Stomach (tissue), 9 donors: ENCODE measurements around the gene LRFN2. TPM values are rescaled to one million over a fixed set of nuclear protein-coding genes. Genes with fewer than 3 reads are reported as not detected.

Experiments used
- DNase-seq, 2 donors: peaks; one replicate each; pipeline versions ENCODE4 v3.0.0 to v3.0.0-alpha.2; 2013 to 2019
- H3K27ac ChIP-seq, 5 donors: fragments of 200-600 bp in 4 of 5; sonication (generic) in 4 of 5; one replicate each; pipeline ENCODE4 v1.5.1; 2013 to 2019; ENCODE audit warnings: mild to moderate bottlenecking in 1 of 5, moderate library complexity in 1 of 5
- H3K27me3 ChIP-seq, 3 donors: fragments of 200-600 bp; sonication (generic); one replicate each; pipeline ENCODE4 v1.5.1; 2017 to 2019; ENCODE audit warnings: mixed run types in 1 of 3
- H3K36me3 ChIP-seq, 4 donors: fragments of 200-600 bp; sonication (generic); 1 replicate in 3 of 4; 2 replicates in 1 of 4; pipeline ENCODE4 v1.5.1; 2016 to 2019
- H3K4me1 ChIP-seq, 4 donors: fragments of 200-600 bp; sonication (generic); one replicate each; pipeline ENCODE4 v1.5.1; 2016 to 2019
- H3K4me3 ChIP-seq, 4 donors: fragments of 200-600 bp; sonication (generic) in 3 of 4; one replicate each; pipeline ENCODE4 v1.5.1; 2016 to 2019; ENCODE audit warnings: mild to moderate bottlenecking in 1 of 4
- H3K9me3 ChIP-seq, 4 donors: fragments of 200-600 bp; sonication (generic); one replicate each; pipeline ENCODE4 v1.5.1; 2016 to 2019
- EP300 ChIP-seq: sonication (generic); formaldehyde crosslinking; IDR thresholded peaks from one replicate; pipeline ENCODE4 v1.6.1; 2017; ENCODE audit warnings: antibody characterized with exemption
- POLR2A ChIP-seq, 4 donors: fragments of 450-650 bp; IDR thresholded peaks; one replicate each; pipeline ENCODE4 v1.6.1; 2016; ENCODE audit warnings: antibody characterized with exemption in 4 of 4, control low read depth in 2 of 4, mild to moderate bottlenecking in 1 of 4, moderate library complexity in 1 of 4
- POLR2AphosphoS5 ChIP-seq, 3 donors: sonication (generic); formaldehyde crosslinking; IDR thresholded peaks; one replicate each; pipeline ENCODE4 v1.6.1; 2016; ENCODE audit warnings: antibody characterized with exemption in 3 of 3
- WGBS, 5 donors: extraction: QIAGEN DNeasy Blood & Tissue Kit in 3 of 5; methylation state at CpG; one replicate each; pipeline versions ENCODE4 v1.1.5 to v1.1.7; 2013 to 2018; 5-methylcytosine and 5-hydroxymethylcytosine counted together
- intact Hi-C: fragments of 100-400 bp; cut with DNase I; formaldehyde crosslinking; loops from one replicate; pipeline ENCODE4 v1.15.1; 2023; ENCODE audit warnings: low total_unique reads
- polyA plus RNA-seq, 3 donors: library from polyadenylated mRNA; stranded (reverse); fragments of 200-250 nt; gene quantifications; one replicate each; pipeline ENCODE4 v1.2.3, GENCODE V29; 2013
- total RNA-seq, 5 donors: library from RNA; depleted of rRNA; stranded (reverse); fragments of >200 nt; gene quantifications; one replicate each; pipeline versions ENCODE4 v1.1.0 to v1.2.3, GENCODE V29; 2014 to 2016
- TF ChIP-seq, protein P1 (sequence below), 7 experiments: fragments of 450-650 bp in 4 of 7; fragments of 200-600 bp in 3 of 7; sonication (generic) in 3 of 7; IDR thresholded peaks; one replicate each; pipeline ENCODE4 v1.5.1; 2016 to 2019; ENCODE audit warnings: antibody characterized with exemption in 7 of 7, control low read depth in 2 of 7, mild to moderate bottlenecking in 1 of 7
- donor health status: healthy with polysubstance abuse.
- donor health status: Bipolar disorder and iron deficiency.
- donor health status: healthy.

Gene LRFN2
- total and polyA plus RNA-seq, 8 donors = 0.10 TPM; not detected in 7

DNA sequence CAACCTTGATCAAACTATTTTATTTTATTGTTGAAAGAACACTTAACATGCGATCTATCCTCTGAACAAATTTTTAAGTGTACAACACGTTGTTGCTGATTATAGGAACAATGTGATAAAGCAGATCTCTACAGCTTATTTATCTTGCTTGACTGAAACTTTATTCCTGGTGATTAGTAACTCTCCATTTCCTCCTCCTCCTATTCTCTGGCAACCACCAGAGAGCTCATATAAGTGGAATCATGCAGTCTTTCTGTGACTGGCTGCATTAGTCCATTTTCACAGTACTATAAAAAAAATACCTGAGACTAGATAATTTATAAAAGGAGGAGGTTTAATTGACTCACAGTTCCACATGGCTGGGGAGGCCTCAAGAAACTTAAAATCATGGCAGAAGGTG is 218.1 kb downstream of the LRFN2 start:
- intact Hi-C loops = no loop called here
- peaks cover 0 to 3% (median 0%) of the 10 kb centered on the region in 4 donors for H3K4me1 ChIP-seq
- H3K36me3 ChIP-seq = no peaks in the 10 kb centered on the region
- no peaks in the 10 kb centered on the region for H3K27me3 ChIP-seq
- H3K27ac ChIP-seq = no peak overlapping the region
- TF ChIP-seq EP300 (no peak), POLR2AphosphoS5 (IDR thresholded peaks at IDR 0.05) (no peak), POLR2A (IDR thresholded peaks at IDR 0.05) (no peak)
- TF ChIP-seq, protein P1, sequence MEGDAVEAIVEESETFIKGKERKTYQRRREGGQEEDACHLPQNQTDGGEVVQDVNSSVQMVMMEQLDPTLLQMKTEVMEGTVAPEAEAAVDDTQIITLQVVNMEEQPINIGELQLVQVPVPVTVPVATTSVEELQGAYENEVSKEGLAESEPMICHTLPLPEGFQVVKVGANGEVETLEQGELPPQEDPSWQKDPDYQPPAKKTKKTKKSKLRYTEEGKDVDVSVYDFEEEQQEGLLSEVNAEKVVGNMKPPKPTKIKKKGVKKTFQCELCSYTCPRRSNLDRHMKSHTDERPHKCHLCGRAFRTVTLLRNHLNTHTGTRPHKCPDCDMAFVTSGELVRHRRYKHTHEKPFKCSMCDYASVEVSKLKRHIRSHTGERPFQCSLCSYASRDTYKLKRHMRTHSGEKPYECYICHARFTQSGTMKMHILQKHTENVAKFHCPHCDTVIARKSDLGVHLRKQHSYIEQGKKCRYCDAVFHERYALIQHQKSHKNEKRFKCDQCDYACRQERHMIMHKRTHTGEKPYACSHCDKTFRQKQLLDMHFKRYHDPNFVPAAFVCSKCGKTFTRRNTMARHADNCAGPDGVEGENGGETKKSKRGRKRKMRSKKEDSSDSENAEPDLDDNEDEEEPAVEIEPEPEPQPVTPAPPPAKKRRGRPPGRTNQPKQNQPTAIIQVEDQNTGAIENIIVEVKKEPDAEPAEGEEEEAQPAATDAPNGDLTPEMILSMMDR (IDR thresholded peaks at IDR 0.05) = no peak
- WGBS, 5 donors = 20 to 36% (median 26%) methylated on average over 2 of the region's 2 CpGs
- DNase-seq = no peak
- no peak overlapping the region for H3K4me3 ChIP-seq
- peaks cover 0 to 10% (median 2%) of the 10 kb centered on the region in 4 donors for H3K9me3 ChIP-seq

DNA sequence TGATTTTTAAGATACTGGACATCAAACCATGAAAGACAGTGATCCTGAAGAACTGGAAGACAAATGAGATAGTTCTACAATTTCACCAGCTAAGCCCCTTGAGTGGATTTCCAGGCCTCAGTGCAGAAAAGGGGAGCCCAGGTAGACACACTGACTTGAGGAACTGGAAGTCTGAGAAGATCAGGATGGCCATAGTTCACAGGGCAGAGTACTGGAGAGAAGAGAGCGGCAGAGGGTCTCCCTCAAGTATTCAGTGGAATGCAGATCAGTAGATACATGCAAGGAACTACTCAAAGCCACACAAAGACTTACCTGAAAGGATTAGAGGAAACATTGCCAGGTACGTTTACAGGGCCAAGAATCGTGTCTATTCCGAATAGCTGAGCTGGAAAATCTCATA is 224.3 kb downstream of the LRFN2 start:
- intact Hi-C loops = no loop called here
- Histone ChIP-seq H3K27ac (no peak overlapping the region), H3K4me1 (no peaks in the 10 kb centered on the region), H3K4me3 (no peak overlapping the region), H3K36me3 (no peaks in the 10 kb centered on the region), H3K27me3 (peaks cover 0 to 5% (median 0%) of the 10 kb centered on the region in 3 donors), H3K9me3 (peaks cover 0 to 10% (median 2%) of the 10 kb centered on the region in 4 donors)
- TF ChIP-seq POLR2AphosphoS5 (IDR thresholded peaks at IDR 0.05) = no peak
- no peak for TF ChIP-seq EP300
- TF ChIP-seq, protein P1 (IDR thresholded peaks at IDR 0.05) = no peak
- no peak for TF ChIP-seq POLR2A (IDR thresholded peaks at IDR 0.05)
- no peak for DNase-seq
- WGBS, 5 donors = 73 to 94% (median 85%) methylated on average over 4 of the region's 4 CpGs

DNA sequence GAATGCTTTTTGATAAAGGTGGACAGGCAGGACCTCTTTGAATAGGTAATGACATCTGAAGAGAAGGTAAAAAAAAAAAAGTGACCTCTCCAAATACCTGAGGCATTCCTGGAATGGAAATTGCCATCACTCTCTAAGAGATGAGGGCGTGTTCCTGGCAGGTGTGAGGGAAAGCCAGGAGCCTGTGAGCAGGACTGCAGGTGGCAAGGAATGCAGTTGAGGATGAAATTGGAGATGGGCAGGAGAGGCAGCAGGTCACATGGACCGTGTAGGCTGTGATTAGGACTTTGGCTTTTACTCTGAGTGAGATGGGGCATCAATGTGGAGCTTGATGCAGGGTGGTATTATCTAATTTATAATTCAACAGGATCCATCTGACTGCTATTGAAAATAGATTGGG is 227.4 kb downstream of the LRFN2 start:
- WGBS, 5 donors = 41 to 58% (median 50%) methylated on average over 2 of the region's 2 CpGs
- H3K36me3 ChIP-seq = no peaks in the 10 kb centered on the region
- no peaks in the 10 kb centered on the region for H3K4me1 ChIP-seq
- H3K27ac ChIP-seq = no peak overlapping the region
- DNase-seq = peak in 1 of 2 donors; percentile 0
- H3K9me3 ChIP-seq = no peaks in the 10 kb centered on the region
- peaks cover 0 to 5% (median 0%) of the 10 kb centered on the region in 3 donors for H3K27me3 ChIP-seq
- no peak overlapping the region for H3K4me3 ChIP-seq
- TF ChIP-seq EP300 (no peak), POLR2AphosphoS5 (IDR thresholded peaks at IDR 0.05) (no peak), POLR2A (IDR thresholded peaks at IDR 0.05) (no peak)
- TF ChIP-seq, protein P1 (IDR thresholded peaks at IDR 0.05) = no peak
- intact Hi-C loops = no loop called here

DNA sequence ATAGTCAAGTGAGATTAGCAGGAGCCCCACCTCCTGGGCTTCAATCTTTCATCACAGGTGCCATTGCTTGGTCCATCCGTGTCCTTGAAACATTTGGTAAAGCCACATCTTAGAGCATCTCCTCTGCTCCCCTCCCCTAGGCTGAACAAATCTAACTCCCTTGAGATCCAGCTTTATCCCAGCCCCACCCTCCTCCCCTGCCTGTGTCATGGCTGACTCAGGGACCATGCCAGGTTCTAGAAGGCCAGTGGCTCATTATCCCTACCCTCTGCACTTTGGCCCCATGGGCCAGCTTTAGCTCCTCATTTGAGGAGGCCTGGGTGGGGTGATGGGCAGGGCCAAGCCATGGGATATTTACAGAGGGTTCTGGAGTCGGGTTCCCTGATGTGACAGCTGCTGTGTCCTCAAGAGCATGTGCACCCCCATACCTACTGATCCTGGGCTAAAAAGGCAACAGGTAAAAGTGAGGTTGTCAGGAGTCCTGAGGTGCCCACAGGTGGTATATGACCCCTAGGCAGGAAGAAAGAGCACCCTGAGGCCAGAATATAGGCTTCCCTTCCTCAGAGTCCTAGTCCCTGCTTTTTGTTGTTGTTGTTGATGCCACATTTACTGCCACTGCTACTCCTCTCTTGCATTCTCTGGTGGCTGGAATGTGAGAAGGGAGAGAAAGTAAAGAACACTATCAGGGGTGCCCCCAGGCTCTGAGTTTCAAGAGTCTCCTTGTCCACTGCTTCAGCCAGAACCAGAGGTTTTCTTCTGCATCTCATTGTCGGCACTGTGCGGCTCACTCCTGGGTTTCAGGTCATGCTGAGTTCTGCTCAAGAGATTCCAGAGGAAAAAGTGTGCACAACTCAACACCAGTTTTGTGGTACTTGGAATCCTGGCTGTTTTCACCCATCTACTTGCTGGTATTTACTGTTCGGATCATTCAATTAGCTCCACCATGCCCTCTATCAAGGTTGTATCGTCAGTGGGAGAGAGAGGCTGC is 228.4 kb downstream of the LRFN2 start:
- H3K27ac ChIP-seq = no peak overlapping the region
- H3K27me3 ChIP-seq = peaks cover 0 to 5% (median 0%) of the 10 kb centered on the region in 3 donors
- intact Hi-C loops = no loop called here
- no peak overlapping the region for H3K4me3 ChIP-seq
- H3K36me3 ChIP-seq = no peaks in the 10 kb centered on the region
- peak in 1 of 2 donors; percentile 0 for DNase-seq
- WGBS, 5 donors = 88 to 94% (median 93%) methylated on average over 6 of the region's 6 CpGs
- TF ChIP-seq, protein P1 (IDR thresholded peaks at IDR 0.05) = no peak
- TF ChIP-seq POLR2A (IDR thresholded peaks at IDR 0.05) (no peak), POLR2AphosphoS5 (IDR thresholded peaks at IDR 0.05) (no peak), EP300 (no peak)
- H3K4me1 ChIP-seq = no peaks in the 10 kb centered on the region
- no peaks in the 10 kb centered on the region for H3K9me3 ChIP-seq
